GM18873 (cell line): ENCODE results near the gene MRTO4.

Experiments used
- ATAC-seq: cut with Tn5 transposase; IDR thresholded peaks from one replicate; pipeline ENCODE4 v1.9.1; 2021; ENCODE audit warnings: mild to moderate bottlenecking, moderate library complexity, moderate number of reproducible peaks; ENCODE audit not compliant: unreplicated experiment, low FRiP score

The MRTO4 gene

GRCh38 chr1:19308509-19308907 lies 56.9 kb downstream of the MRTO4 start:
- ATAC-seq, result no peak

DNA sequence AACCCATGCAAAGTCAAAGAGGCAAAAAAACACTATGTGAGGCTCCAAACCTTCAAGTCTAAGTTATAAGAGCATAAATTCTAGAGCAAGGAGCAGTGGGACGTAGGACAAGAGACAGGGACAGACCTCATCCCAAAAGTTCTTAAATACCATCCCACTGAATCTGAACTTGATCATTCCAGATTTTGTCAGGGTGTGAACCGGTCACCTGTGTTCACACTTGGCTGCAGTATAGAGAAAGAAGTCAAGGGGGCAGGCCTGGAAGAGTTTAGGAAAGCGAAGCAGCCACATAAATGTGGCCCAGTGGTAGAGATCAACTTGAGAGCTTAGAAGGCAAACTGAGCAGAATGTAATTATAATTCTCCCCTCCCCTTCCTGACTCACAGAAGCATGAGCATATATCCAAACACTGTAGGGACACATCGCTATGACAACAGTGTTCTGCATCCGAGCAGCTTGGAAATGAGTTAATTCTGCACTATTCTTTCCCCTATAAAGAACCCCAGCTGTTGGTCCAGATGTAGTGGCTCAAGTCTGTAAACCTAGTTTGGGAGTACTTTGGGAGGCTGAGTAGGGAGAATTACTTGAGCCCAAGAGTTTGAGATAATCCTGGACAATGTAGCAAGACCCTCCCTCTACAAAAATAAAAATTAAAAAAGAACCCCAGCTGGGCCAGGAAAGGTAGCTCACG lies 57.7 kb downstream of the MRTO4 start:
- ATAC-seq, result no peak
